ENCODE results near the gene MALSU1. TPM values are rescaled to one million over a fixed set of nuclear protein-coding genes. Genes with fewer than 3 reads are reported as not detected.

MALSU1 gene
- 40.5 TPM for total RNA-seq

GRCh38 chr7:23298885-23299769, at the start of gene MALSU1:
Gene MALSU1, plus strand, starts transcription at chr7:23299339. Its CDS starts 14 bp downstream, at chr7:23299353.
- DNase-seq (ENCODE audit: low spot score), result peak; percentile 98

- no peak for DNase-seq (ENCODE audit: low spot score)
These were observed 49.7 kb upstream of the MALSU1 start for GRCh38 chr7:23249486-23249885.

GRCh38 chr7:23254051-23254681, 45.0 kb upstream of the MALSU1 start:
- DNase-seq (ENCODE audit: low spot score), result no peak

GRCh38 chr7:23256731-23257130, 42.4 kb upstream of the MALSU1 start:
- DNase-seq (ENCODE audit: low spot score), result no peak

GRCh38 chr7:23260371-23260770, 38.8 kb upstream of the MALSU1 start:
- DNase-seq (ENCODE audit: low spot score), result no peak

- peak; percentile 36 for DNase-seq (ENCODE audit: low spot score)
These were observed 37.2 kb upstream of the MALSU1 start for GRCh38 chr7:23261843-23262452.

- DNase-seq (ENCODE audit: low spot score), result no peak
These were observed 34.2 kb upstream of the MALSU1 start for GRCh38 chr7:23264916-23265458.

GRCh38 chr7:23266918-23267317, 32.2 kb upstream of the MALSU1 start:
- DNase-seq (ENCODE audit: low spot score), result no peak

GRCh38 chr7:23267357-23267756, 31.8 kb upstream of the MALSU1 start:
- DNase-seq (ENCODE audit: low spot score), result no peak

- no peak for DNase-seq (ENCODE audit: low spot score)
These were observed 31.0 kb upstream of the MALSU1 start for GRCh38 chr7:23268167-23268566.

GRCh38 chr7:23268746-23269145, 30.4 kb upstream of the MALSU1 start:
- DNase-seq (ENCODE audit: low spot score), result no peak

- DNase-seq (ENCODE audit: low spot score), result no peak
These were observed 26.9 kb upstream of the MALSU1 start for GRCh38 chr7:23272275-23272674.

- DNase-seq (ENCODE audit: low spot score), result peak; percentile 93
These were observed 26.0 kb upstream of the MALSU1 start for GRCh38 chr7:23273141-23273599.

- DNase-seq (ENCODE audit: low spot score), result no peak
These were observed 23.2 kb upstream of the MALSU1 start for GRCh38 chr7:23275912-23276311.

- DNase-seq (ENCODE audit: low spot score), result no peak
These were observed 22.8 kb upstream of the MALSU1 start for GRCh38 chr7:23276376-23276775.

- DNase-seq (ENCODE audit: low spot score), result no peak
These were observed 22.2 kb upstream of the MALSU1 start for GRCh38 chr7:23276947-23277346.

- DNase-seq (ENCODE audit: low spot score), result peak; percentile 43
These were observed 21.7 kb upstream of the MALSU1 start for GRCh38 chr7:23277359-23277989.

GRCh38 chr7:23279819-23280525, 19.2 kb upstream of the MALSU1 start:
- DNase-seq (ENCODE audit: low spot score), result no peak

- no peak for DNase-seq (ENCODE audit: low spot score)
These were observed 16.1 kb upstream of the MALSU1 start for GRCh38 chr7:23283086-23283485.

- no peak for DNase-seq (ENCODE audit: low spot score)
These were observed 14.3 kb upstream of the MALSU1 start for GRCh38 chr7:23284871-23285270.

Measured in mucosa of gallbladder (tissue), 1 donor.